HG03460 (cell line): Measurements from ENCODE around the gene DLG2.

Source experiments
- ATAC-seq: cut with Tn5 transposase; IDR thresholded peaks from one replicate; pipeline ENCODE4 v1.9.1; 2021; ENCODE audit not compliant: unreplicated experiment

DLG2 gene

GRCh38 chr11:85132851-85133585 is 494.1 kb downstream of the DLG2 start:
- no peak for ATAC-seq

GRCh38 chr11:85127349-85127748 is 499.8 kb downstream of the DLG2 start:
- ATAC-seq: no peak

GRCh38 chr11:85123752-85124231 is 503.4 kb downstream of the DLG2 start:
- ATAC-seq: peak; percentile 95

- ATAC-seq: no peak
Measured at GRCh38 chr11:85118151-85118550, 509.0 kb downstream of the DLG2 start.

GRCh38 chr11:85115798-85116197 is 511.3 kb downstream of the DLG2 start:
- no peak for ATAC-seq

- ATAC-seq: no peak
Measured at GRCh38 chr11:85114786-85115185, 512.4 kb downstream of the DLG2 start.

- peak; percentile 94 for ATAC-seq
Measured at GRCh38 chr11:85110246-85110645, 516.9 kb downstream of the DLG2 start.

GRCh38 chr11:85109141-85109540 is 518.0 kb downstream of the DLG2 start:
- ATAC-seq: peak; percentile 68

GRCh38 chr11:85105868-85106267 is 521.3 kb downstream of the DLG2 start:
- no peak for ATAC-seq

GRCh38 chr11:85099522-85099921 is 527.6 kb downstream of the DLG2 start:
- ATAC-seq: no peak

GRCh38 chr11:85098996-85099395 is 528.1 kb downstream of the DLG2 start:
- no peak for ATAC-seq

GRCh38 chr11:85096939-85097338 is 530.2 kb downstream of the DLG2 start:
- ATAC-seq: peak; percentile 71

GRCh38 chr11:85095239-85095638 is 531.9 kb downstream of the DLG2 start:
- ATAC-seq: no peak

- ATAC-seq: no peak
Measured at GRCh38 chr11:85094795-85095194, 532.3 kb downstream of the DLG2 start.

GRCh38 chr11:85089654-85090053 is 537.5 kb downstream of the DLG2 start:
- no peak for ATAC-seq

- no peak for ATAC-seq
Measured at GRCh38 chr11:85088286-85088685, 538.9 kb downstream of the DLG2 start.

- ATAC-seq: no peak
Measured at GRCh38 chr11:85086504-85087284, 540.5 kb downstream of the DLG2 start.

- no peak for ATAC-seq
Measured at GRCh38 chr11:85076535-85077330, 550.4 kb downstream of the DLG2 start.

GRCh38 chr11:85062659-85063058 is 564.5 kb downstream of the DLG2 start:
- ATAC-seq: peak; percentile 98

GRCh38 chr11:85052636-85053035 is 574.5 kb downstream of the DLG2 start:
- ATAC-seq: no peak

GRCh38 chr11:85048801-85049200 is 578.3 kb downstream of the DLG2 start:
- ATAC-seq: no peak
